Nucleus accumbens (tissue), 56 donors: ENCODE results near the gene IL1RN.
A peak's percentile ranks its signal among the peaks of the same experiment; 100 is the strongest.

Experiments
- DNase-seq, 56 donors: peaks; one replicate each; lab custom pipeline; 2025; lab: John Stamatoyannopoulos, UW

The IL1RN gene

GRCh38 chr2:113149553-113150257 is 22.3 kb downstream of the IL1RN start:
- peak in 1 of 56 donors; percentile 16 for DNase-seq

- DNase-seq: no peak
Measured at GRCh38 chr2:113150258-113150601, 22.8 kb downstream of the IL1RN start.

DNA sequence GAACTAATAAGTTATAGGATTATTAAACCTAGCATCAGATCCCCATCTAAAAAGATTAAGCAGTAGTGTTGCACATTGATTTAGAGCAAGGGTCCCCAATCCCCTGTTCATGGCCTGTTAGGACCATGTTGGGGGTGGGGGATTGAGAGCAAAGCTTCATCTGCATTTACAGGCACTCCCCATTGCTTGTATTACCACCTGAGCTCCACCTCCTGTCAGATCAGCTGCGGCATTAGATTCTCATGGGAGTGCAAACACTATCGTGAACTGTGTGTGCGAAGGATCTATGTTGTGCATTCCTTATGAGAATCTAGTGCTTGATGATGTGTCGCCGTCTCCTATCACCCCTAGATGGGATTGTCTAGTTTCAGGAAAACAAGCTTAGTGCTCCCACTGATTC is 27.9 kb downstream of the IL1RN start:
- DNase-seq: no peak

DNA sequence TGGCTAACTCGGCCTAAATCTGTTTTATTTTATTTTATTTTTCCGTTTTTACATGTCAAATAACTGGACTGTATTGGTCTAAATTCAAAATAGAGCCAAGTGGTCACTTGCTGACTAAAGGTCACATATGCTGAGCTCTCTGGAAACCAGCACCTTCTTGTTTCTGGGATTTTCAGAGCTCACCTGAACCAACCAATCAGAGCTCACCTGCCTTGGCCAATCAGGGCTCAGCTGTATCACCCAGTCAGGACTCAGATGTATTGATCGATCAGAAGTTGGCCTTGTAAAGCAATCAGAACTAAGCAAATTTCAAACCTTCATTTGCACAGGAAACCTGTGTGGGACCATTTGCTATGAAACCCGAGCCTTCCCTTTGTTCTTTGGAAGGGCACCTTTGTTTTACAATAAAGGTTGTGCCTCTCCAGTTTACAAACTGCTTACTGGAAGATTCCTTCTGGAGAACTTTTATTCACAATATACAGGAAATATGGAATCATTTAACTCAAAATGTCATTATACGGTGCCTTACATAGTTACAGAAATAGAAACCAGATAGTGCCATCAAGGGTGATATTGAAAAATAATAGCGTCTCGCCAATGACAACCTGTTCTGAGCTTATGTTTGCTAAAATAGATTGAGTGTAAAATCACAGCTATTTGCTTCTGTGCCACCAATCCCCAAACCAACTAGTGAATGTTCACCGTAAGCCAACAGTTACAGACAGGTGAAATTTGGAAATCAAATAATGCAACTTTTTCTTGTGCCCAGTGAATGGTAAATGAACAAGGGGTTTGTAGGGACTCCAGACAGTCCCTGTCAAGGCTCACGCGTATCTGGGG is 29.1 kb downstream of the IL1RN start:
- DNase-seq: peak in 6 of 56 donors; percentile 7 to 49 (median 22)

DNA sequence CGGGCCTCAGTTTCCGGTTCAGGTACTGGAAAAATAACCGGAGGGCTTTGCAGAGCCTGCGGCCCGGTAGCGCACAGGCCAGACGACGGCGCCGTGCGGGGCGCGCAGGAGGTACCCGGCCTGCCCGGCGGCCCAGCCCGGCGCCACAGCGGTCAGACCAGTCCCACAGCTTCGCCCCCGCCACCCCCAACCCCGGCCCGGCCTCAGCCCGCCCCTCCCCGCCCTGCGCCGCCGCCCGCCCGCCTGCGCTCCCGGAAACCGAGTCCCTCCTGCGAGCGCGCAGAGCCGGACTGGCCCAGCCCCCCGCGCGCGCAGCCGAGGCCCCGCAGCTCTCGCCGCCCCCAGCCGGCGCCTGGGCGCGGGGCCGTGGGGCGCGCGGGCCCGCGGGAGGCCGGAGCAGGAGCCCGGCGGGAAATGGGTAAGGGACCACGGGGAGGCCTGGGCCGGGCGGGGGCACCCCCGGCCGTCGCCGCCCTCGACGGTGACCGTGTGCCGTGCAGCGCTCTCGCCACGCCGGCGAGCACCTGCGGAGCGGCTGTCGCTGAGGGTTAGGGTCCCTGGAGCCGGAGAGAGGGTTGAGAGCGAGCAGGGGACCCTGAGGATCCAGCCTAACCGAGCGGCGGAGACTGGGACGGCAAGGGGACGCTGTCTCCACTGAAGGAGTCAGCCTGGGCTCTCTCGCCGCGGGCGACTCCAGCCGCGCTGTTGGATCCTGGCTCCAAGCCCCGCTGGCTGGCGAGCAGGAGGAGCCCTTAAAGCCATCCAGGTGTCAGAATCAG is 29.9 kb downstream of the IL1RN start:
- peak in 5 of 56 donors; percentile 17 to 52 (median 33) for DNase-seq

DNA sequence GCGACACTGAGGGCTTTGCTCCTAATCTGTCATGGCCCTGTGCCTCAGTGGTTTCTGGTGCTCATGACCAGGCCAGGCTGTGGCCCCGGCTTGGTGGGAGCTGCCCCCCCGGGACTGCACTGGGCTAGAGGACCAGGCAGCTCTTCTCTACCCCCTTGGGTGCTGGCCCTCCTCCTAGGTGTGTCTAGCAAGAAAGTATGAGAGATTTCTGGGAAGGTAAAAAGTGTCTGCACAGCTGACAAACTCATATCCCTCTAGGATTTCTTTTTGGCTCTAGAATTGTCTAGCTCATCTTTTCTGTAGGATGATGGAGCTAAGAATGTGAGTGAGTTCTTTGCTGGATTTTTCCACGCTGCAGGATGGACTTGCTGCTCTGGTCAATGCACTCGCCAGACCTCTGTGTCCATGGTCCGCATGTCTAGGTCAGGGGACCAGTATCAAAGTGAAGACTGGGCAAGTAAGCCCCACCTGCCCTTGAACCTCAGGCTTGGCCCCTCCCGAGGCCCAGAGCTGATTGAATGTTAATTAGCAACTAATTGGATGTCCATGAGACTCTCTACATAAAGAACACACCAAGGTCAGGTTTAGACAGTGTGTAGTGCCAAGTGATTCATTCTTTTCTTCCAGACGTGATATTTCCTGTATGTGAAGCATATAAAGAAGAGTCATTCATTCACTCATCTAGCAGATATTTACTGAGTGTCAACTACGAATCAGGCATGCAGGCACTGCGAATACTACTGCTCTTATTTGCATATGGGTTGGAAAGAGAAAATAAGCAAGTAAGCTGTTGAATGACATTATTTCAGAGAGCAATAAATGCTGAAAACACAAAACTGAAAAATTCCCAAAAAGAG is 30.7 kb downstream of the IL1RN start:
- DNase-seq: no peak

DNA sequence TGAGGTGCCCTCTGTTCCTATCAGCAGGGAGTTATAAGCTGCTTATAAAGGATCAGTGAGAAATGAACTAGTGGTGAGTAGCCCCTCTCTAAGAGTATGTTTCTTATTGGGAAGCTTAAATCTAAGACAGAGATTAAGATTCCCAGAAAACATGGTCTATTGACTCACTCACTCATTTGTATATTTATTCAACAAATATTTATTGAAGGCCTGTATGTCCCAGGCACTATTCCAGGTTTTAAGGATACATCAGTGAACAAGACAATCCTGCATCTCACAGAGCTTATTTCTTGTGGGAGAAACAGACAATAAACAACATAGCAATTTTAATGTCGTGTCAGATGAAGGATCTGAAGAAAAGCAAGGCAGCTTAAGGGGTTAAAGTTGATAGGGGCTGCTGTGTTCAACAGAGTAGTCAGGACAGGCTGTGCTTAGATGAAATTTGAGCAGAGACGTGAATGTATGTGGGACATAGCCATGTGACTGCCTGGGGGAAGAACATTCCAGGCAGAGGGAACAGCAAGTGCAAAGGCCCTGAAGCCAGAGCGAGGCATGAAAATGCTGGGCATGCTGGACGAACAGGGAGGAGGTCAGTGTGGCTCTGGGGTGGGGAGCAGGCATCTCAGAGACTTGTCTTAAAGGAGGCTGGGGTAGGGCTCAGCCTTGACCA is 31.6 kb downstream of the IL1RN start:
- DNase-seq: no peak

- no peak for DNase-seq
Measured at GRCh38 chr2:113160248-113160647, 32.9 kb downstream of the IL1RN start.

DNA sequence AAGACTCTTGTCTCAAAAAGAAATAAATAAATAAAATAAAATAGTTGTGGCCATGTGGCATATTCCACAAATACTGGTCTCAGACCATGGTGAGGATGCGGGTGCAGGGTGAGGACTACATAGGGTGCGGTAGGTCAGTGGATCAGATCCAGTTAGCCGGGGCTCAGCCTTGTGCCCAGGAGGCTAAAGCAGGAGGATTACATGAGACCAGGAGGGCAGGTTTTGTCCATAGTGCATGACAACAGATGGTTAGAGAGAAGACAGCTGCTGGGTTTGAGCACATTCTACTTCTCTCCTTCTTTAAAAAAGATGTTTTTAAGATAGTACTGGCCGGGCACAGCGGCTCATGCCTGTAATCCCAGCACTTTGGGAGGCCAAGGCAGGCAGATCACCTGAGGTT is 33.6 kb downstream of the IL1RN start:
- no peak for DNase-seq

- no peak for DNase-seq
Measured at GRCh38 chr2:113162173-113162572, 34.8 kb downstream of the IL1RN start.

GRCh38 chr2:113162869-113163268 is 35.5 kb downstream of the IL1RN start:
- DNase-seq: no peak

- DNase-seq: no peak
Measured at GRCh38 chr2:113164215-113164929, 37.0 kb downstream of the IL1RN start.

DNA sequence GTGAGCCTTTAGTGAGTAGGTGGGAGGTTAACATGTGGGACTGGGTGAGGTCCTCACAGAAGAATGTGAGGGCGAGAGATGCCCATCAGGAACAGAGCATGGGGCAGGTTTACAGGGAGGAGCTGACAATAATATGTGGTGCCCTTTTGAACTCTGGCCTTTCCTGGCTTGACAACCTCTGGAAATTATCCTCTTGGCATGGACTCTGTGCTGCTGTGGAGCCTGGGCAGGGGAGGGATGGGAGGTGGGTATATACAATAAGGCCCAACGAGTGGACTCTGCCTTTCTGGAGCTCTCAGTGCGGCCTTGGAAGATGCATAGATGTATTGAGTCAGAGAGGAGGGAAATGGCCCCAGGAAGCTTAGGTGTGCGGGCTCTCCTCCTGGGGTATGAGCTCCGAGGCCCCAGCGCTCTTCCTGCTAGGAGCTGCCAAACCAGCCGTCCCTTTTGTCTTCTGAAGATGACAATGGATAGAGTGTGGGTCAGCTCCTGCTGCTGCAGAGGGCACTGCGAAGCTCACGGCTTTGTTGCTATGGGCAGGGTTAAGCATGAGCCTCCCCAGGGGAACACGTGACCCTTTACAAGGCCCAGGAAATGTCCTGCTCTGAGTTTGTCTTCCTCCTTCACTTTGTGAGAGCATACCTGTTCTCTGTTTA is 37.7 kb downstream of the IL1RN start:
- no peak for DNase-seq

- DNase-seq: no peak
Measured at GRCh38 chr2:113166187-113166645, 38.8 kb downstream of the IL1RN start.

- DNase-seq: no peak
Measured at GRCh38 chr2:113167115-113167932, 39.9 kb downstream of the IL1RN start.

- no peak for DNase-seq
Measured at GRCh38 chr2:113167962-113168340, 40.6 kb downstream of the IL1RN start.

DNA sequence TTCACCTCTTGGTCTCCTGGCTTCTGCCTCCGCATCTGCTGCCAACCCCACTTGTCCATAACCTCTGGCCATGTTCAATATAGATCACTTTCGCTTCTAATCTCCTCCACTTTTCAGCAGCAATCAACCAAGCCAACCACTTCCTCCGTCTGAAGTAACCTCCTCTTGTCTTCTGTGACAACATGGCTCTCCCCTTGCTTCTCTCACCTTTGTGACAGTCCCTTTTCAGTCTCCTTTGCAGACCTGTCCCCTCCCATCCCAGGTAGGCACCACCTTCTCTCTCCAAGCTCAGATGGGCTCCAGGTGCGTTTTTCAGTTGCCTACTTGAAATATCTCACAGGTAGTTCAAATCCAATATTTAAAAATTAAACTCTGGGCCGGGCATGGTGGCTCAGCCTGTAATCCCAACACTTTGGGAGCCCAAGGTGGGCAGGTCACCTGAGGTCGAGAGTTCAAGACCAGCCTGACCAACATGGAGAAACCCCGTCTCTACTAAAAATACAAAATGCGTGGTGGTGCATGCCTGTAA is 41.7 kb downstream of the IL1RN start:
- no peak for DNase-seq
